Stimulated activated CD4-positive, alpha-beta T cell treated with anti-CD3 and anti-CD28 coated beads, Interleukin-15, amount 100 ng/mL, for 1 hour (primary cell): ENCODE data around the gene ALKBH6.

Experiments
- DNase-seq, 2 donors: peaks; one replicate each; pipeline ENCODE4 v3.0.0-alpha.2; 2020; ENCODE audit warnings: low read depth in 1 of 2, low spot score in 1 of 2

Gene ALKBH6

DNA sequence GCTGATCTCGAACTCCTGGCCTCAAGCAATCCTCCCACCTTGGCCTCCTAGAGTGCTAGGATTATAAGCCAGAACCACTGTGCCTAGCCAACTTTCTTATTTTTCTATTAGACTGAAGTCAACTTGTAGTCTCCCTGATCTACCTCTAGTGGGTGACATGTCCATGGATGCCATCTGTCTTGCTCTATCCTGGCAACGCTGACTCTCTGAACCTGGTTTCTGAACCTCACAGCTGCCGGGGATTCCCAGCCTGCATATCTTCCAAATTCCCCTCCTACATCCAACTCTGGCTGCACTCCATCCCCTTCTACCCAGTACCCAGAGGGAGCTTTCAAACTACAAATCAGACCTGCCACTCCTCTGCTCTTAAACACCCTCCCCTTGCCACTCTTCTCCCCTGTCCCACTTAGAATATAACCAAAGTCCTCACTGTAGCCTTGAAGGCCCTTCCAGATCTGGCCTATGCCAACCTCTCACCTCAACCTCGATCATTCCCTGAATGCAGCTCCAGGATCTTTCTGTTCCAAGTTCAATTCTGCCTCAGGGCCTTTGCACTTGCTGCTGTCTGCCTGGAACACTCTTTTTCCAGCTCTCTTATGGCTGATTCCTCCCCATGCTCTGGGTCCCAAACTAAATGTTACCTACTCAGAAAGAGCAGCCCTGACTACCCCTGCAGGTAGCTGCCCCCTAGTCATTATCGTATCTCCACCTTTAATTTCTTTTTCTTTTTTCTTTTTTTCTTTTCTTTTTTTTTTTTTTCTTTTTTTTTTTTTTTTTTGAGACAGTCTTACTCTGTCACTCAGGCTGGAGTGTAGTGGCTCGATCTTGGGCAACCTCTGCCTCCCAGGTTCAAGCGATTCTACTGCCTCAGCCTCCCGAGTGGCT, 16.5 kb upstream of the ALKBH6 start:
- no peak for DNase-seq

DNA sequence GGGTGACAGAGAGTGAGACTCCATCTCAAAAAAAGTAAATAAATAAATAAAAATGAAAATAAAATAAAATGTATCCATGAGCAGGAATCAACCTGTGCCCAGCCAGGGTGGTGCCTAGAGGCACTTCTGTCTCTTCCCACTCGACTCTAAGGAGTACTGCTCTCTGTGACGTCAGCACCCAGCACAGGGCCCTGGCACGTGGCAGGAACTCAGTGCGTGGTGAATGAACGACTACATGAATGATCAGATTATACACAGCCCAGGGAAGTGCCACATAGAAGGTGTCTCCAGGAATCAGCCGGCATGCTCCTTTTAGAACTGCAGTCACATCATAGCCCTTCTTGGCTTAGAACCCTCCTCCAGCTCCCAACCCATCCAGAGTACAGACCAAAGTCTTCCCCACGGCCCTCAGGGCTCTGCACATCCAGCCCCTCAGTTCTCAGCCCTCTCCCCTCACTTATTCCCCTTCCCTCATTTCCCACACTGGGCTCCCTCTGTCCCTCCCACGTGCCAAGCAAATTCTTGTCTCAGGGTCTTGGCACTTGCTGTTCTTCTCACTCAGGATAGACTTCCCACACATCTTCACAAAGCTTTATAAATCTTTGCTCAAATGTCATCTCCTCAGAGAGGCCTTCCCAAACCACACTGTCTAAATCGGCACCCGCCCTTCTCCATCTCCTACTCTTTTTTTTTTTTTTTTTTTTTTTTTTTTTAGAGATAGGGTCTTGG, 14.5 kb upstream of the ALKBH6 start:
- no peak for DNase-seq

DNA sequence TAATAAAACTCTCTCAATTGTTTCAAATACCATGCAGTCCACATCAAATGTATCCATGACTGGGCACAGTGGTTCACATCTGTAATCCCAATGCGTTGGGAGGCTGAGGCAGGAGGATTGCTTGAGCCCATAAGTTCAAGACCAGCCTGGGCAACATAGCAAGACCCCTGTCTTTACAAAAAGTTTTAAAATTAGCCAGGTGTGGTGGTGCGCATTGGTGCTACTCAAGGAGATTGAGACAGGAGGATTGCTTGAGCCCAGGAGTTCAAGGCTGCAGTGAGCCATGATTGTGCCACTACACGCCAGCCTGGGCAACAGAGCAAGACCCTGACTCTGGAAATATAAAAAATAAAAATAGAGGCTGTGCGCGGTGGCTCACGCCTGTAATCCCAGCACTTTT, 13.7 kb upstream of the ALKBH6 start:
- no peak for DNase-seq

DNA sequence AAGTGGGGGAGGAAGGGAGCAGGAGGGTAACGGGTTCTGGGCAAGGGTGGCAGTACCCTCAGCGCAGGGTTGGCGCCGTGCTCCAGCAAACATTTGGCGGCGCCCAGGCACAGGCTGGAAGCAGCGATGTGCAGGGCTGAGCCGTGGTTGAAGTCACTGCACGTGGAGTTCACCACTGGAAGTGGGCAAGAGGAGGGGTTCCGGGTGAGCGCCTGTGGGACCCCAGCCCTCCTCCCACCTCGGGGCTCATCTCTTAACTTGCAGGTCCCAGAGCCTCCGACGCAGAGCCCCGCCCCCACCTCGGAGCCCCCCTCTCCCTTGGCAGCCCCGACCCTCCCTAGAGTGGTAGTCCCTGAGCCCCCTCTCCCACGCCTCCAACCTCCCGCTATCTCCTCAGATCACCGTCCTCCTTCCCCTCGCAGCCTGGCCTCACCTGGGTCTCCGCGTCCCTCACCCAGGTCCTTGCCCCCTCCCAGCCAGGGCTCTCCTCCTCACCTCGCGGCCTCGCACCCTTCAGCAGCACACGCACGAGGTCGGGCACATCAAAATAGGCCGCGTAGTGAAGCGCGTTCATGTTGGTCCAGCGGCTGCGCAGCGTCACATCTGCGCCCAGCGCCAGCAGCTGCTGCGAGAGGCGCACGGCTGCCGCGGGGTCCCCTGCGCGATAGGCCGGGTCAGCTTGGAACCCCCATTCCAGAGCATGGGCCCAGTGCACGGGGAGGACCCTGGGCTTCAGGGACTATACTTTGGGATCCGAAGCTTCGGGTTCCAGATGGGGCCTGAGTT, 12.3 kb upstream of the ALKBH6 start:
- DNase-seq, result no peak

DNA sequence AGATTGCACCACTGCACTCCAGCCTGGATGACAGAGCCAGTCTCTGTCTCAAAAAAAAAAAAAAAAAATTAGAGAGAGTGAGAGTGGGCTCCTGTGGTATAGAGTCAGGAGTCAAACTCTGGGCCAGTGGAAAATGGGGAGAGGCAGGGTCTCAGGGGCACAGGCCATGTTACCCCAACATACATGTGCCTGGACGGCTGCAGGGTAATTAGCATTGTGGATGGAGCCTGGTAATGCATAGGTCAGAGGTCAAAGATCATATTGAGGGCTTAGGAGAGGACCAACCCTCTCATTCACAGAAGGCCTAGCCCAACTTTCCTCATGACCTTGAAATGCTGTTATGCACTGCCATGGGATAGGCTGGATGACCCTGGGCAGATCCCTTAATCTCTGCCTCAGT, 11.5 kb upstream of the ALKBH6 start:
- DNase-seq, result no peak

DNA sequence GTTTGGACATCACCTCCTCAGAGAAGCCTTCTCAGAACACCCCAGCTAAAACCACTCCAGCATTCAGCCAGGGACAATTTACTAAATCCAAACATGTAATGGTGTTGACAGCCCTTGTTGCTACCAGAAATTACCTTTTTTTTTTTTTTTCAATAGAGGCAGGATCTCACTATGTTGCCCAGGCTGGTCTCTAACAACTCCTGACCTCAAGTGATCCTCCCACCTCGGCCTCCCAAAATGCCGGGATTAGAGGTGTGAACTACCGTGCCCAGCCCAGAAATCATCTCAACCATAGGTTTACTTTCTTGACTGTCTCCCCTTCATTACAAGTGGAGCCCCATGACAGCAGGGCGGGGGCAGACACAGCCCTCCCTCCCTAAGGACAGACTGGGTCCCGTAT, 9.4 kb upstream of the ALKBH6 start:
- no peak for DNase-seq

DNA sequence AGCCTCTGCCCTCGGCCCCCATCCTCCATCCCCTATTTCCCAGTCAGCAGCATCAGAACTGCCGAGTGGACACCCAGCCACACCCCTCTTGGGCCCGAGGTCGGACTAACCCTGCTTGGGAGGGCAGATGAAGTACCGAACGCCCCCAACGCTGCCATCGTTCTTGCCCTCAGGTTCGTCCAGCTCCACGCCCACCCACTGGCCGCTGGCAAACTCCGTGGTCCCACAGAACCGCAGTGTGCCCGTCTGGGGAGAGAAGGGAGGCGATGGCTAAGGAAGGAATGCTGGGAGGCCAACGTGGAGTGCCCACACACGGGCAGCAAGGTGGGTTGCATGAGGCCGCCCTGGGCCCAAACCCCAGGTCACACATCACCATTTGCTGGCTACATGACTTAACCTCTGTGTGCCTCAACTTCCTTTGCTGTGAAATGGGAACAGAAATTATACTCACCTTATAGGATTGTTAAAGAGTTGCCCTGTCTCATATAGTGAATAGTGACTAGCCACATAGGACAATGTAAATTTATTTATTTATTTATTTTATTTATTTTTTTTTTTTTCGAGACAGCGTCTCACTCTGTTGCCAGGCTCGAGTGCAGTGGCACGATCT, 5.2 kb upstream of the ALKBH6 start:
- no peak for DNase-seq

DNA sequence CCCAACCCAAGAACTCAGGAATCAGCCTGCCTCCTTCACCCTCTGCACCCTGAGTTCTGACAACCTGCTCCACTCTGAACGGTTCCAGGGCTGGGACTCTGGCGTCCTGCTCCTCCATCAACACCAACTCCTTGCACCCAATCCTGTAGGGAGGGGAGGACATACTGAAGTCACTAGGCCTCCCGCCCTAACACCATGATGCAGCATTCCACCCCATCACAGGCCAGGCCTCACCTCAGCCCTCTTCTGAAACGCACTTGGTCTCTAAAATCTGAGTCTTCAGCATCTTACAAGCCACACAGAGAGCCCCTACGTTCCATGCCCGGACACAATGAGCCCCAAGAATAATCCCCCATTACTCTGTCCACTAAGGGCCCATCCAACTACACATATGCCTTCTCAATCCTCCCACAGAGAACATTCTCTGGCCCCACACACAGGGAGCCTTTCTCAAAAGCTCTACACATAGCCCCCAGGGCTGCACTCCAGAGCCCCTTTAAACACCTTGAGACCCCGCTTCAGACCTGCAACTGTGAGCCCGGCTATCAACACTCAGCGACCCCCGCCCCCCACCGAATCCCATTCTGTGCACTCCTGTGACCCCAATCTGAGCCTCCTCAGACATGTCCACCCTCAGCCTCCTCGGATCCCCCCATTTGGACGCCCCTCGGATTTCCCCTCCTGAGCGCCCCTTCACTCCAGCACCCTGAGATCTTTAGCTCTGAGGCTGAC, 567 bp downstream of the ALKBH6 start:
- no peak for DNase-seq

DNA sequence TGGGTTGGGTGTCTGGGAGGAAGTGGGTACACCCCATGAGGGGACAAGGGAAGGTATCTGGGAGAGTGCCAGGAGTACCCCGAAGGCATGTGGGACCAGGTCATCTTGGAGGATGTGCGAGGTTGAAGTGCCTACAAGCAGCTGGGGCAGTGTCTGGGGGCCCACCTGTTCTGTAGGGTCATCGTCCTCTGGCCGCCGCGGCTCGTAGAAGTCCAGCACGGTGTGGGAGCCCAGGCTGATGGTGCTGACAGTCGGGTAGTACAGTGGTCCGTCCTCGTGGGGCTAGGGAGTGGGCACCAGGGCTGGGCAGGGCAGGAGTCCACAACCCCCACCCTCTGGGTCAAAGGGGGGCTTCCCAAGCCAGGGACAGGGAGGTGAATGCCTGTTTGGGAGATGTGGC, 3.6 kb downstream of the ALKBH6 start:
- no peak for DNase-seq

DNA sequence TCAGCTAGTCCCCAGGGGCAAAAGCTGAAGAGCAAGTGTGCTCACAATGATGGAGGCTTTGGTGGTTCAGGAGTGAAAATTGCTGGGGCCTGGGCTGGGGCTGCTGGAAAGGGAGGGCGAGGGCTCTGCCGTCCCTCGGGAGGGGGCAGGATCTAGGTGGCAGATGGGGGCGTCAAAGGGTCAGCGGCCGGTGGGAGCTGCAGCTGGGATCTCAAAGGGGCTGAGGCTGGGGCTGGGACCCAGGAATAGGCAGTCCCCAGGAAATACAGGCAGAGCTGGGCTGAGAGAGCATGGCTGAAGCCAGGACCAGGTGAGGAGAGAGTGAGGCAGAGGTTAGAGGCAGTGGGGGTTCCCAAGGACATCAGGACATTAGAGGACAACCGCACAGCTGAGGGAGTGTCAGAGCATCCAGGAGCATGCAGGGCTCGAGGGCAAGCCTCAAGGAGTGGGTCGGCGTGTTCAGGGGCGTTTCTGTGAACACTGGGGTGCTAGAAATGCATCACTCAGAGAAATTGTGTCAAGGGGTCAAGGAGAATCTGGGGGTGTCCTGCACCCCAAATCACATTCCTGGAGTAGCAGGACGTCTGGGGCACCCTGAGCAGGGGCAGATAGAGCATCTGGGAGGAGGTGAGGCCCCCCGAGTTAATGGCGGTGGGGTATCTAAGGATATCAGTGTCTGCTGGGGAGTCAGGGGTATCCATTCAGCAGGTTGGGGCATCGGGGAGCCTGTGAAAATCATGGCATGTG, 4.2 kb downstream of the ALKBH6 start:
- no peak for DNase-seq

DNA sequence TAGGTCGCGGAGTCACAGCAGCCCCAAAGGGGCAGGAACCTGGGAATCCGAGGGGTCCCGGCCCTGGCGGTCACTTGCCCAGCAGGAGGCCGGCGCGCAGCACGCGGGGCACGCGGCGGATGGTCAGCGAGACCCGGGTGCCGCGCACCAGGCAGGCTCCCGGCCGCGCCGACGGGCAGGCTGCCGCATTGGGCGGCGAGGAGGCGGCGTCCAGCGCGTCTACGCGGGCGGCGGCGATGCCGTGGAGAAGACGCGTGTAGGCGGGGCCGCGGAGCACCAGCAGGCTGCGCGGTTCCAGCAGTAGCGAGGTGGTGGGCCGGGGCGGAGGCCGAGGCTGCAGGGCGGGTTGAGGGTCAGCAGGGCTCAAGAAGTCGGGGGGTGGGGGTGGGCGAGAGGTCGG, 4.8 kb downstream of the ALKBH6 start:
- DNase-seq, result peak in 1 of 2 donors; percentile 35

DNA sequence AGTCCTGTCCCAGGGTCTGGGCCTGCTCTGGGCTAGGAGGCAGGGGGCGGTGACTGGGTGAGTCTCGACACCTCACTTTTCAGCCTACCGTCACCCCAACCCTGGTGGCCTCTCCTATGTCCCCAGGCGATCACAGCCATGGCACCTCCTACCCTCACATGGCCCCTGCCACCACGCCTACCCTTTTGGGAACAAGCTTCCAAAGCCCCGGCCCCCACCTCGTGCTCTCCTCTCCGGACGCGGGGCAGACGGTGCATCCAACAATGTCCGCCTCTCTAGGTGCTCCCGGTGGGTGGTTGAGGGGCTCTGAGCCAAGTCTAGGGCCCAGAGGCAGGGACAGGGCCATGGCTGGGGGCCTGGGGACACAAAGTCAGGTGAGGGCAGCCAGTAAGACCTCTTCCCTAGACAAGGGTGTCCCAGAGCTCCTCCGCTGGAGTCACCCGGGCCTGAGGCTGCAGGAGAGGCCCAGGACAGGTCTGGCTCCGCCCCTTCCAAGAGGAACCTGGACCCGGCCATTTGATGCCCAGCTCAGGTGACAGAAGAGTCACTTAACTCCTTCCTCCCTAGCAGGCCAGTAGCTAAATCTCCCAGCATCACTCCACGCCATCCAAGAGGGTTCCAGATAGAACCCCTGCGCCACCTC, 5.6 kb downstream of the ALKBH6 start, which contains the start of gene SYNE4:
Gene SYNE4 (minus strand): TSS at position 478 of the 643 bp plus-strand sequence. CDS start 132 bp downstream, at position 346.
- DNase-seq, result no peak

DNA sequence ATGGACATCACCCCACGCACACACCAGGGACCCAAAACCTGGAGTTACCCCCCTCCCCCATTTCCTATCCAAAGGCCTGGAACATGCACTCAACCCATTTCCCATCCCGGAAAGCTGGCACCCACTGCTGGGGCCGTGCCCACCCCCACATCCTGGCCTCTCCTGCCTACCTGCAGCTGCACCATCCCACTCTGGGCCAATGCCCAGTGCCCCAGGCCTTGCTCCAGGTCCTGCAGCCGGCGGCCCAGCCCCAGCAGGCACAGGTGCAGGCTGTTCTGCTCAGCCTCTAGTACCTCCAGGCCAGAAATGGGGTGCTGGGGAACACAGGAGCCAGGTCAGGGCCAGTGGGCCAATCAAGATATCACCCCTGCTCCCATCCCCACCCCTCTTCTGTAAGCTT, 7.1 kb downstream of the ALKBH6 start:
- no peak for DNase-seq

DNA sequence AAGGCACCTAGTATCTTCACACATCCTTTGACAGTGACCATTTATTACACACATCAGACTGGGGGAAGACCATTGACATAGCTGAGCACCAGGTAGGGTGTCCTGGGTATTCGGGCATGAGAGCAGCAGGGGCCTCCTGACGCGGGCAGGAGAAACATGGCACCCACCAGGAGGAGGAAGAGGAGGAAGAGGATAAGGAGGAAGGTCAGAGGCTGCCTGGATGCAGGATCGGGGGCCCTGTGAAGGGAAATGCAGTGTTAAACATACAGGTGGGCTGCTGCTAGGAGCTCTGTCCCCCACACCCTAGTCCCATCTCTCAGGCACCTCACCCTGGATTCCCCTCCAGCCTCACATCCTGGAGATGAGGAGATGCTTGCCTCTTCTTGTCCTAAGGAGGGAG, 10.7 kb downstream of the ALKBH6 start:
- DNase-seq, result no peak

DNA sequence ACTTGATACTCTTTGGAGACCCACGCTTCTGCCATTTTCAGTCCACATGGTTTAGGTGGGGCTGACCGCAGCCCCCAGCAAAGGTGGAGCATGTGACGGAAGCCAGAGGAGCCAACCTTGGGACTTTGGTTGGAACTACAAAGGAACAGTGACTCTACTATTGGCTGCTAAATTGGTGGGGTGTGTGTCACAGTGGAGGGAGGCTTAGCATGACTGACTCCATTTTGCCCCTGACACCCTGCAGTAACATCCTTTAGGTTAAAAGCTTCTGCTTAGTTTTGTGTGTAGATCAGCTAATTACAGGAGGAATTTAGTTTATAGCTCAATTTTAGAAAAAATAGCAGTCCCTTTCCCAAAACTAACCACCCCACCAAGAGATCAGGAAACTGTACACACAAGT, 12.4 kb downstream of the ALKBH6 start:
- DNase-seq, result no peak

DNA sequence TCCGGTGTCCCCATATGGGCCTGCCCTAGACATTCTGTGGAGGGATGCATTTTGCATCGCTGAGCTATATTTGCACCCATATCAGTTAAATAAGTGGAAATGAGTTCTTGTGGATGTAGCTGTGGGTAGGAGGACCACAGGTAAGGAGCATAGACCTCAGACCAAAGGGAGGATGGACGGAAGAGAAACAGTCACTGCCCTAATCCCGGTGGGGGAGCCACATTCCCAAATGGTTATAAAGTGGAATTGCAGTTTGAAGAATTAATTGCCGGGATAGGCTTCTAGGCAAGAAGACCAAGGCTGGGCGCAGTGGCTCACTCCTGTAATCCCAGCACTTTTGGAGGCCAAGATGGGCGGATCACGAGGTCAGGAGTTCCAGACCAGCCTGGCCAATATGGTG, 17.2 kb downstream of the ALKBH6 start:
- DNase-seq, result no peak

DNA sequence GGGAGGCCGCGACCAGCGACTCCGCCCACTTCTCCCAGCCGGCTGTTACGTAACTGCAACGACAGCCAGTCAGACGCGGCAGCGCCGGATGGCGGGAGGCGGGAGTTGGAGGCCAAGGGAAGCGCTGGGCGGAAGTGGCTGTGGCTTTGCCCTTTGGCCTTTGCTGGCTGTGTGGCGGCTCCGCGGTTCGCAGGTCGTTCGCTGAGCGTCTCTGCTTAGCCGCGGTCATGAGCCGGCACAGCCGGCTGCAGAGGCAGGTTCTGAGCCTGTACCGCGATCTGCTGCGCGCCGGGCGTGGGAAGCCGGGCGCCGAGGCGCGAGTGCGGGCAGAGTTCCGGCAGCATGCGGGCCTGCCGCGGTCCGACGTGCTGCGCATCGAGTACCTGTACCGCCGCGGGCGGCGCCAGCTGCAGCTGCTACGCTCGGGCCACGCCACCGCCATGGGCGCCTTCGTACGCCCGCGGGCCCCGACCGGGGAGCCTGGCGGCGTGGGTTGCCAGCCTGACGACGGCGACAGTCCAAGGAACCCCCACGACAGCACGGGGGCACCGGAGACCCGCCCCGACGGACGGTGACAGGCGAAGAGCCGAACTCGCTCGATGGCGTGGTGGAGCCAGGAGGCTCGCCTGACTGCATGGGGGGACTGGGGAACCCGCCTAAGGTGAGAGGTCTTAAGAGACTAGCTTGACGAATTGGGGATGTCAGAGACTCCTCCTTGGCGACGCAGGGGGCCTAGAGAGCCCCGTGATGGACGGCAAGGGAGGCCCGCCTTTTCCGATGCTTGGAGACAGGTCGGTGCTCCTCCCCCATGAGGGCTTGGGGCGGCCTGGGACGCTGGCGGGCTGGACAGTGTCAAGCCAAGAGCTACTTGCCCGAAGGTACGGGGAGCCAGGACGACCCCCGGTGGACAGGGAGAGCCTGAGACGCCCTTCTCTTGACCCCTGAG, 18.7 kb downstream of the ALKBH6 start, which contains the start of gene SDHAF1:
Gene SDHAF1 (plus strand): TSS at position 141 of the 946 bp plus-strand sequence. CDS start 87 bp downstream, at position 228.
- peak; percentile 79 to 89 for DNase-seq
